HG03521 (cell line): ENCODE data around the gene C21orf58.
A peak's percentile ranks its signal among the peaks of the same experiment; 100 is the strongest.
"Not testable (repeated sequence)": the region's sequence is repeated elsewhere in the genome, so short reads cannot be mapped to it uniquely, and the experiment has no call there.

Experiments
- ATAC-seq: cut with Tn5 transposase; IDR thresholded peaks from one replicate; pipeline ENCODE4 v1.9.1; 2021; ENCODE audit warnings: mild to moderate bottlenecking, moderate library complexity; ENCODE audit not compliant: unreplicated experiment

C21orf58 gene

DNA sequence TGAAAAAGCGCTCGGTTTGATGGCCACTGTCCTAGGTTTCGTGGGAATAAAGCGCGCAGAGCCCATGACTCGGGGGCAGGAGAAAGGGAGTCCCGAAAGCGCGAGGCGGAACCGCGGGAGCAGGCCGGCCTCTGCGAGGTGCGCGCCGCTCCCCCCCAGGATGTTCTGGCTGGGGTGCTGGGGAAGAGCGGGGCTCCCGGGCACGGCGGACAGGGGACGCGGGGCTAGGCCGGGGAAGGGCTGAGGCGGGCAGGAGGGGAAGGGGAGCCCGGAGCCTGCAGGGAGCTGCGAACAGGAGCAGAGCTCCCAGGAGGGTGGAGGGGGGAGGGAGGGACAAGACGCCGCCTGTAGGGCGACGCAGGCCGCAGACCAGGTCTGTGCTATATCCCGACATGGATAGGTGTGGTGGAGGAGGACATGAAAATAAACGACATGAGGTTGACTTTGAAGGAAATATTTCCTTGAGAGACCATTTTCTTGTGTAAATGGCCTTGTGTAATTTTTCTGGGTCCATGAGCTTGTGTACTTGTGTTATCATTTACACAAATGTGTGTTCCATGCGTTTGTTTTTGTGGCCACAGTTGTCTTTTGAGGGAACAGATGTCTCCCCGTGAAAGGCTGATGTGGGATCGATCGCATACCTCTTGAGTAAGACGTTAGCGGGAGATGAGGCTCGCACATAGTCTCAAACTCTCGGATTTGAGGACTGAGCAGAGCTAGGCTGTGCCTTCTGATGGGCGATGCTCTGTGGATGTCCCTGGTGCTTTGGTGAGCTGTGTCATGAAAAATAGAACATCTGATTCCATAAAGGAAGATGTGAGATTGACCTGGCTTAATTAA, 1.6 kb upstream of the C21orf58 start:
- no peak for ATAC-seq

DNA sequence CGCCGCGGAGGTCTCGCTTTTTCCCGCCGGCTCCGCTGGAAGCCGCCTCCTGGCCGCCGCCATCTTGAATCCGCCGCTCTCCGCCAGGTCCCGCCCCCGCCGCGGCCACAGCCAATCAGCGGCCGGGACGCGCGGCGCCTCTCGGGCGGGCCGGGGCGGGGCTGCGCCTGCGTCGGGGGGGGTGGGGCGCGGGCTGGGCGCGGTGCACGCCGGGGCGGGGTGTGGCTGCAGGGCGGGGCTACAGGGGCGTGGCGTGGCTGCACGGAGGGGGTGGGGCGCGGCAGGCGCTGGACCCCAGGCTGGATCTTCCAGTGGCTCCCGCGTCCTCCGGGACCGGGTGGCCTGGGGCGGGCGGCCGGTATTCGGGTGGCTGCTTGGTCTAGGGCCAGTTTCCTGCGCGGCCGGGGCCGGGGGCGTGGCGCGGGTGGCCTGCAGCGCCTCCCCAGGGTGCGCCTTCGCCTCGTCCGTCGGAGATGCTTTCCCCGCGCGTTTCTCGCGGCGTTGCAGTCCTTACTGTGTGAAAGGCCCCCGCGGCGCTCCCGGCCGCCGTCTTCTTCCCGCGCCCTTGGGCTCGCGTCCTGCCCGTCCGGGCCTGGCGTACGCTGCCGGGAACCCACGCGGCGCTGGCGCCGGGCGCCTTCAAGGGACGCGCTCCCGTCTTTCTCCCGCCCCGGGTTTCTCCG, 861 bp upstream of the C21orf58 start:
- ATAC-seq, result peak; percentile 52

- ATAC-seq, result peak; percentile 1
Measured at GRCh38 chr21:46323227-46323709, 402 bp downstream of the C21orf58 start.

- ATAC-seq, result no peak
Measured at GRCh38 chr21:46322351-46323226, 1.1 kb downstream of the C21orf58 start.

DNA sequence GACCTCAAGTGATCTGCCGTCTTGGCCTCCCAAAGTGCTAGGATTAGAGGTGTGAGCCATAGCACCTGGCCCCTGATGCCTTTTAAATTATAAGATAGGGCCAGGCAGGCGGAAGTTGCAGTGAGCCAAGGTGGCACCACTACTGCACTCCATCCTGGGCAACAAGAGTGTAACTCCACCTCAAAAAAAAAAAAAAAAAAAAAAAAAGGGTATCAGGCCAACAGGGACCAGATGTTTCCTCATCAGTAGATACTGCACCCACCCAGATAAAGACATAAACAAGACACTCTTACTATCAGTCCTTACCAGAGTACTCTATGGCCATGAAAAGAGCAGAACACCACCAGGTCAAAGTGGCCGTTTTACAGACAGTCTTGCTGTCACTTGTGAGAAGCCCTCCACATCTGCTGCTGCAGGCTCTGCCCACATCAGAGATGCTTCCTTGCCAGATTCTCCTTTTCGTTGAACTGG, 3.3 kb downstream of the C21orf58 start:
- no peak for ATAC-seq

- no peak for ATAC-seq
Measured at GRCh38 chr21:46319186-46319585, 4.5 kb downstream of the C21orf58 start.

- no peak for ATAC-seq
Measured at GRCh38 chr21:46318464-46318845, 5.2 kb downstream of the C21orf58 start.

DNA sequence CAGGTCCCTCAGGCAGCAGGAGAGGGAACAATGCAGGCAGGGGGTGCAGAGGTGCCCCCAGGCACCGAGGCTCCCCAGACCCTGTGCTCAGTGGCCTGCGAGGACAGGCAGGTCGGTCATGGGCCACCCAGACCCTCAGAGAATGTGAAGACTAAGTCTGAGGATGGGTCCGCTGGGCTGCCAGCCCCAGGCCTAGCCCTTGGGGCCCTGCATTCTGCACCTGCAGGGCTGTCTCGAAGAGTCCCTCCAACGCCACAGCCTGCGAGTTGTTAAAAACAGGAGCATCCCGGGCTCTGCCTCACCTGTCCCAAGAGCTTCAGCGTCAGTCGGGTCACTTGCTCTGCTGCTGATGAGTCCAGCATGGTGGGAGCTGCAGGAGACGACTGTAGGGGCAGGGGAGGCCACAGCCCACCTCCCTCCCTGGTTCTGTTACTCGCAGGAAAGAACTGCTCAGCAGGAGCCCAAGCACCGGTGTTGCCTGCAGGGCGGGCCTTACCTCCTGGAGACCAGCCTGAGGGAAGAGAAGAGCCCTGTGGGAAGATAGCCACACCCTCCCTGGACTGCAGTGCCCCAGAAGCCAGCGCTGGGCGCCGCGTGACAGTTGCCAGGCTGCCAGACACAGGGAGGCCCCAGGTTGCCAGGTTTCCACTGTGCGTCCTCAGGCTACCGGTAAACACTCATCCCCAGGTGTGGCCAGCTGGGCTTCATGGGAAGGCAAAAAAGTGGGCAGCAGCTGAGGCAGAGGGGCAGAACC, 5.8 kb downstream of the C21orf58 start:
- ATAC-seq, result no peak

GRCh38 chr21:46316708-46317324, 6.9 kb downstream of the C21orf58 start:
- ATAC-seq, result no peak

DNA sequence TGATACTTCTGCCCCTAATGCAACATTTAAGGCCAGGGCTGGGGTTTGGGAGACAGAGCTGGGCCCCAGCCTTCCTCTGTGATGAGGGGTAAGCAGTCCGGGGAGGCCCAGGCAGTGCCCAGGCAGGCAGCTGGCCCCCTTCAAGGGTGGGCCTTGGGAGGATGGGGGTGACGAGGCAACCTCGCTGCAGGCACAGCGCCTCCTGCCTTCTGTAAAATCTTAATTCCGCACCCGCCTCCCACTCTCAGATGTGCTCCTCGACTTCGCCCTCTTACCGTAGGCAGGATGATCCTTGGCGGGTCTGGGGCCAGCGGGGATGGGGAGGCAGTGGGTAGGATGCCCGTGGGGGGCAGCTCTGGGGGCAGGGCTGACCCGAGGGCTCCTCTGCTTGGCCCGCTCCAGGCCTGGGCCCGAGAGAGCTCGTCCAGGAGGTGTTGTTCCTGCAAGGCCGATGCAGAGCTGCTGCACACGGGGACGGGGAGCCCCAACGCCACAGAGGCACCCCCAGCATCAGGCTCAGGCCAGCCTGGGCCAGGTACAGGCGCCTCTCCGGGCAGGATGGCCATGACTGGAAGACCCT, 9.1 kb downstream of the C21orf58 start:
- no peak for ATAC-seq

GRCh38 chr21:46312949-46313348, 10.7 kb downstream of the C21orf58 start:
- no peak for ATAC-seq

DNA sequence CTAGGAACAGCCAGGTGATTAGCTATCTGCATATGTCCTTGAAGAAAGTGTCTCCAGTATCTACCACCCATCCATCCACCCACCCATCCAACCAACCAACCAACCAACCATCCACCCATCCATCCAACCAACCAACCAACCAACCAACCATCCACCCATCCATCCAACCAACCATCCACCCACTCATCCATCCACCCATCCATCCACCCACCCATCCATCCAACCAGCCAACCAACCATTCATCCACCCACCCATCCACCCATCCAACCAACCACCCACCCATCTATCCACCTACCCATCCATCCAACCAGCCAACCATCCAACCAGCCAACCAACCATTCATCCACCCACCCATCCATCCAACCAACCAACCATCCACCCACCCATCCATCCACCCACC, 12.1 kb downstream of the C21orf58 start:
- ATAC-seq, result no peak

GRCh38 chr21:46310260-46310659, 13.4 kb downstream of the C21orf58 start:
- not testable (repeated sequence) for ATAC-seq

DNA sequence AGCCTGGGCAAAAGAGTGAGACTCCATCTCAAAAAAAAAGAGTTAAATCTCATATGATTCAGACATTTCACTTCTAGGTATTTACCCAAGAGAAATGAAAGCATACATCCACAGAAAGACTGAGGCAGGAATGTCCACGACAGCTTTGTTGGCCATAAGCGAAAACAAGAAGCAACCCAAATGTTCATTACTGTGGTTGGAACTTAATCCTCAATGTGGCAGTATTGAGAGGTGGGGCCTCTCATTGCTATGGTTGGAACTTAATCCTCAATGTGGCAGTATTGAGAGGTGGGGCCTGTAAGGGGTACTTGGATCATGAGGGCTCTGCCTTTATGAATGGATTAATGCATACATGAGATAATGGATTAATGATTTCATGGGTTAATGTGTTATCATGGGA, 15.2 kb downstream of the C21orf58 start:
- ATAC-seq, result no peak

- ATAC-seq, result no peak
Measured at GRCh38 chr21:46307625-46308024, 16.0 kb downstream of the C21orf58 start.

DNA sequence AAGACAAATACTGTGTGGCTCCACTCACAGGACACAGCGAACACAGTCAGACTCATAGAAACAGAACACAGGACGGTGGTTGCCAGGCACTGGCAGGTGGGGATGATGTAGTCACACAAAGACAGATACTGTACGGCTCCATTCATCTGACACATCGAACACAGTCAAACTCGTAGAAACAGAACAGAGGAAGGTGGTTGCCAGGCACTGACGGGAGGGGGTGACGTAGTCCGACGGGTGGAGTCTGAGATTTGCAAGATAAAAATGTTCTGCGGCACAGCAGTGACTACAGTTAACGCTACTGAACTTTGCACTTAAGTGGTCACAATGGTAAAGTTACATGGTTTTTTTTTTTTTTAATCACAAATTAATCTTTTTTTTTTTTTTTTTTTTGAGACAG, 18.7 kb downstream of the C21orf58 start:
- no peak for ATAC-seq

DNA sequence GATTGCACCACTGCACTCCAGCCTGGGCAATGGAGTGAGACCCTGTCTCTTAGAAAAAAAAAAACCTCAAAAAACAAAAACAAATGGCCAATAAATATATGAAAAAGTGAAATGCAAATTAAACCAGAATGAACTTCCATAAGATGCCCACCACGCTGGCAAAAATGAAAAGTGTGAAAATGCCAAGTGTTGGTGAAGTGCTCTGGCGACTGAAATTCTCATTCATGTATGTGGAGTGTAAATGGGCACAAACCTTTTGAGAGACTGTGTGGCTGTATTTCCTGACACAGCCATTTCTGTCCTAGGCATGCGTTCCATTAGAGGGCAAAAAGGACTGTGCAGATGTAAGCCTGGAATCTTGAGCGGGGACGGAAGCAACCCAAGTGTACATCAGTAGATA, 19.2 kb downstream of the C21orf58 start:
- ATAC-seq, result no peak

DNA sequence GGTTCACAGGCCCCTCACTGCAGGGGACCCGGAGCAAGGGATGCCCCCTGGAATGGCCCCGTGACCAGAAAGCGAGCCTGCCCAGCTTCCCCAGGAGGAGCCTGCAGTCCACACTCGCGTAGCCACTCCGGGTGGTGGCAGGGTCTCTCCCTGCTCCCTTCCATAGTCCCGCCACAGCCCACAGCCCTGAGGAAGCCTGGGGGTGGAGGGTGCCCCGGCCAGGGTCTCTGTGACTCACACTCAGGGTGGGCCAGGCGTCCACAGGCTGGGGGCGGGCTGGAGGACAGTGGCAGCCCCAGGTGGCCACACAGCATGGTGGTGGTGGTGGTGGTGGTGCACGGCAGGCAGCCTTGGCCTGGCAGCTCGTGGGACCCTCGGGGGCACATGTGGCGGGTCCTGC, 21.9 kb downstream of the C21orf58 start:
- no peak for ATAC-seq

- no peak for ATAC-seq
Measured at GRCh38 chr21:46299167-46299566, 24.5 kb downstream of the C21orf58 start.
